Measurements from ENCODE around the gene CAMKK2.
"Not testable (repeated sequence)": the region's sequence is repeated elsewhere in the genome, so short reads cannot be mapped to it uniquely, and the experiment has no call there.

Gene CAMKK2

GRCh38 chr12:121297435-121297991, 1.0 kb upstream of the CAMKK2 start:
- DNase-seq, result peak; percentile 73

DNA sequence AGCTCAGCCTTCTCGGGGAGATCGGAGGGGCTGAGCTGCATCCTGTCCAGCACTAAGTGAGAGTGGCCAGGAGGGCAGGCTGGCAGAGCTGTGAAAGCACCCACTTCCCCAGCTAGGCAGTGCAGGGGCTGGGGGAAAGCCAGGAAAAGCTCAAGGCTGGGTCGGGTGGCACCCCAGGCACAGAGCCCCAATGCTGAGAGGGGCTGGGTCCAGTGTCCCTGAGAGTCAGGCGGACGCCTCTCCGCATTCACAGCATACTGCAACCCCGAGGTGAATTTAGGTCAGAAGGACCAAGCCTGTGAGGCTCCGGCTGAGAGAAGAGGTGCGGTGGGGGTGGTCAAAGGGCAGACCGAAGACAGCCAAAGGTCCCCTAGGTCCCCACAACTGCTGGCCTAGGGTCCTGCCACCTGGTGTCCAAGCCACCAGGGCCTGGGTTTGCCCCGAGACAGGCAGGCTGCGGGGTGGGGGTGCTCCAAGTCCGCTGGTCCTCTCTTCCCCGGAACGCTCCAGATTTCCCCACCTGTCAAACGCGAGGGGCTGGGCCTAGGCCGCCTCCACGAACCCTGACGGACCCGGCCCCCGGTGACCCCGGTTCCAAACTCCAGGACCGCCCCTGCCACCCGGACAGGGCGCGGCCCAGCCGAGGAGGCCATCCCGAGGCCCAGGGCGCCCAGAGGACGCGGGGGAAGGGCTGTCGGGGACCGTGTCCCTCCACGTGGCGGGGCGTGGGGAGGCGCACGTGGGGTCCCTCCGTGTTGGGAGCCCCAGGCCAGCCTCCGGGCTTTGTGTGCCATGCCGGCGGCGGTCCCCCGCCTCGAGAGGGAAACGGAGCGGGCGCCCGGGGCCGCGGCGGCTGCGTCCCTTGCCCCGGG, 527 bp downstream of the CAMKK2 start:
- DNase-seq, result peak; percentile 16

DNA sequence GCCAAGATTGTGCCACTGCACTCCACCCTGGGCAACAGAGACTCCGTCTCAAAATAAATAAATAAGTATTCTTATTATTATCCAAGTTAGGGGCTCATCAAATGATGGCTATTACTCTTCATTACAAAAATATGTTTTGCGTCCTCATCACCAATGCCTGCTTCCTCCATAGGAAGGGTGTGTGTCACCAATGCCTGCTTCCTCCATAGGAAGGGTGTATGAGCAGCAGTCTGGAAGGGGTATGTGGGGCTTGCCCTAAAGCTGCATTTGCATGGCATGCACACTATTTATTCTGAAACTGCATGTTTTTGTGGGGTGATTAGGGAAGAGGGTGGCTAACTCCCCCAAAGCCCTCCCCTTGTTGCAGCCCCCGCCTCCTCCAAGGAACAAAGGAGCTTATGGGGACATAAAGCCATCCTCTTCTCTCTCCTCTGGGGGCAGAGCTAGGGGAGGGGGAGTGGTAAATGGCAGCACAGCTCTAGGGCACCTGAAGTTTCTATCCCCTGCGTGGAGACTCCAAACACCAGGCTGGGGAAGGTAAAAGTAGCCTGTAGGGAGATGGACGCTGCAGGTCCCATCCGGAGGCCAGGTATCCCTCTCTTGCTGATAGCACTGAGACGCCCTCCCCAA, 1.3 kb downstream of the CAMKK2 start:
- DNase-seq, result peak; percentile 27

- no peak for DNase-seq
Observed at GRCh38 chr12:121294151-121294889, 2.2 kb downstream of the CAMKK2 start.

GRCh38 chr12:121293603-121294002, 2.9 kb downstream of the CAMKK2 start:
- no peak for DNase-seq

DNA sequence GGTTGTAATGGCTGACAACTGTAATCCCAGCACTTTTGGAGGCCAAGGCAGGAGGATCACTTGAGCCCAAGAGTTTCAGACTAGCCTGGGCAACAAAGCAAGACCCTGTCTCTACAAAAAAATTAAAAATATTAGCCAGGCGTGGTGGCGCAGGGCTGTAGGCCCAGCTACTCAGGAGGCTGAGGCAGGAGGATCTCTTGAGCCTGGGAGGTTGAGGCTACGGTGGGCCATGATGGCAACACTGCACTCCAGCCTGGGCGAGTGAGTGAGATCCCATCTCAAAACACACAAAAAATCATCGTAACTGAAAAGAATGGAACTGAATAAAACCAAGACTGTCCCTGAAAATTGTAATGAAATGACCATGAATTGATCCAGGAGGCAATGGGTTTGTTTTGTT, 6.1 kb downstream of the CAMKK2 start:
- DNase-seq, result no peak

- no peak for DNase-seq
Observed at GRCh38 chr12:121289962-121290361, 6.5 kb downstream of the CAMKK2 start.

GRCh38 chr12:121288986-121289385, 7.5 kb downstream of the CAMKK2 start:
- DNase-seq, result no peak

DNA sequence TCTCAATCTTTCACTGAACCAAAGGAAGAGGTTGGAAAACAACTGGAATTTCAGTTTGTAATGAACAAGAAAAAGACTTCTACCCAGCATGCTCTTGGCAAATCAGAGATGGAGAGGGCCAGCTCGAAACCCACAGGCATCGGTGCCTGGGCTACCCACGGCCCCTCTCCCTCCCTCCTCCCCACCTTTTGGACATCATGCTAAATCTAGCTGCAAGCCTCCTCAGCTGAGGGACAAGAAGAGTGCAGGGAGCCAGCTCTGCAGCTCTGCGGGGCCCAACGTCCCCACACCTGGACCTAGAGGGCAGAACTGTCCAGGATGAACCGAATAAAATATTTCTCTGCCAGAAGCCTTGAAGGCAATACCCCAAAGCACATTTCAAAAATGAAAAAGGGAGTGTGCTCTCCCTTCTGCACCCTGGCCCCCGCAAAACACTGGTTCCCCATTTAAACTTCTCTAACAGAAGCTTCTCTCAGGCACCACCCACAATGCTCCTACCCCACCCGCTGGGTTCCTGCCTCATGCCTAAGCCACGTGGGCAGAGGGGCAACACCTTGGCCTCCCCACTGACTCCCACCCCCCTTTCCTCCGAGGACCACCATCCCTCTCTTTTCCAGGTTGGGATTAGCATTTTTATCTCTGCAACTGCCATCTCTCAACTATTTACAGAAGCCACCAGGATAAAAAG, 8.2 kb downstream of the CAMKK2 start:
- DNase-seq, result no peak

DNA sequence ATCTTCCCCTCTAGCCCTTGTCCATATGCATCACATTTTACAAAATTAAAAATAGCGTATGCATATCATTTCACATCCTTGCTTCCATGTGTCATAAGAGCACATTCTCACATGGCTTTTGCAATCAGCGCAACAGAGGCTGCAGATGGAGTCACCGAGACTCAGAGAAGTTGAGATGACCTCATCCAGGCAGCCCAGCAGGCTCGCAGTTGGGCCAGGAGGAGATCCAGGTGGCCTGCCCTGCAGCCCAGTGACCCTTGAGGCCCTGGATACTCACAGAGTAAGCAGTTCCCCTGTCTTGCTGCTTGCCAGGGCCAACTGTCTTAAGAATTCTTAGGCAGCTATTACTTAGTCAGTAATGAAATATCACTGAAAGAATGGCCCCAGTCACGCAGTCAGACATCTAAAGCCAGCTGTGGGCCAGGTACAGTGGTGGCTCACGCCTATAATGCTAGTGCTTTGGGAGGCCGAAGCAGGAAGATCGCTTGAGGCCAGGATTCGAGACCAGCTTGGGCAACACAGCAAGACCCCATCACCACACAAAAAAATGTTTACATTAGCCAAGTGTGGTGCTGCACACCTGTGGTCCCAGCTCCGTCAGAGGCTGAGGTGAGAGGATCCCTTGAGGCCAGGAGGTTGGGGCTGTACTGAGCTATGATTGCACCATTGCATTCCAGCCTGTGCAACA, 9.1 kb downstream of the CAMKK2 start:
- DNase-seq, result no peak

DNA sequence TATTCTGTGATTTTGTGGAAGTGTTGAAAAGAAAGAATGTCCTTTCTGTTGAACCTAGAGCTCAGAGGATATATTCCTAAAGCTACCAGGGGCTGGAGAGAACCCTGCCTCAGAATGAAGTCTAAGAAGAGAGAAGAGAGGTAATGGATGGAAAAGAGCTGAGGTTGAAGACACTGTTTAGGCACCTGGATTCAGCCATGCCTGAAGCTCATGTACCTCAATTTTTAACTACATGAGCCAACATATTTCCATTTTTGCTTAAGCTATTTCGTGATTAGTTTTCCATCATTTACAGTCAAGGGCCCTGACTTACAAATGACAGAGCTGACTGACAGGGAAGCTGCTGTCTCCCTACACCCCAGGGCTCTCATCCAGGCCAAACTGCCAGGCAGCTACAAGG, 10.7 kb downstream of the CAMKK2 start:
- no peak for DNase-seq

DNA sequence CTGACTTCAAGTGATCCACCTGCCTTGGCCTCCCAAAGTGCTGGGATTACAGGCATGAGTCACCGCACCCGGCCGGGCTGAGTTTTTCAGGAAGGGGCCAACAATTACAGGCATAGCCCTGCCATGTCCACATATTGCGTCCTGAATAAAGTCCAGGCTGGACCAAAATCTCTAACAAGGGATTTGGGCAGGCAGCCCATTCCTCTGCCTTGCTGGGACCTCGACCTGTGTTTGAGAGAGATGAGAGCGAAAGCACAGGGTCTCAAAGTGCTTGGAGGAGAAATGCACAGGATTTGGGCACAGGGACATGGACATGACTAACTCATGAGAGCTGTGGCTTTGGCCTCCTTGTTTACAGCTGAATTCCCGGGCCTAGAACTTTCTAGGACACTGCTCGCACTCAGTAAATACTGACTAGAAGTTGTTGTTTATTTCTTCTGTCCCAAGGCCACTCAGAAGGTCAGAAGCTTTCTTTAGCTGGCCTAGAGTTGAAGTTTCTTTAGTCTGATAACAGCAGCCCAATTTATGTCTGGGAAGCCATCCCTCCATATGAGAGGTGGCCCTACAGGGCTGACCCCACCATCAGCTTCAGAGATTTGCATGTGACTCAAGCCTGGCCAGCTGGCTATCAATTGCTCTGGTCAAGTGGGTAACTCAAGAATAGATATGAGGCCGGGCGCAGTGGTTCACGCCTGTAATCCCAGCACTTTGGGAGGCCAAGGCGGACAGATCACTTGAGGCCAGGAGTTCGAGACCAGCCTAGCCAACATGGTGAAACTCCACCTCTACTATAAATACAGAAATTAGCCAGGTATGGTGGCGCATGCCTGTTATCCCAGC, 11.7 kb downstream of the CAMKK2 start:
- no peak for DNase-seq

DNA sequence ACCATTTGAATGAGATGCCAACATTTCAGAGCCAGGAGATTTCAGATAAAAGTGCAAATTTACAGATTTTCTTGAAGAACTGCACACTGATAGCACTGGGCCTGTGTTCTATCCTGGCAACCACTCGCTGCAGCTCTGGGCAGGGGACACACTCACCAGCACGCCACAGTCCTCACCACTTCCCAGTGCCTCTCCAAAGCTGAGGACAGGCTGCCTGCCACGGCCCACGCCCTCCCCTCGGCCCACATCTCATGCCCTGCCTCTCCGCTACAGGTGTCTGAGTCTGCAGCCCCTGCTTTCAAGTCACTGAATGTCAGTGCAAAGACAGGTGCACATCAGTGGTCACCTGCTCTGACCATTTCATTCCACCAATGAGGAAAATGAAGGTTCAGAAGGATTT, 12.7 kb downstream of the CAMKK2 start:
- DNase-seq, result no peak

DNA sequence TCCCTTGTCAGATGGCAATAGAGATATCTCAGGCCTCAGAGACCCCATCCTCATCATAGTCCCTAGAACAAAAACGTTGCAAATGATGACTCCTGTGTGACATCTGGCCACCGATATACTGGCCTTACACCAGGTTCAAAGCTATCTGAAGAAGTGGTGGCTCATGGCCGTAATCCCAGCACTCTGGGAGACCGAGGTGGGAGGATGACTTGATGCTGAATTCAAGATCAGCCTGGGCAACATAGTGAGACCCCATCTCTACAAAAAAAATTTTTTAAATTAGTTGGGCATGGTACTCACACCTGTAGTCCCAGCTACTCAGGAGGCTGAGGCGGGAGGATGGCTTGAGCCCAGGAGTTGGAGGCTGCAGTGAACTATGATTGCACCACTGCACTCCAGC, 13.1 kb downstream of the CAMKK2 start:
- no peak for DNase-seq

DNA sequence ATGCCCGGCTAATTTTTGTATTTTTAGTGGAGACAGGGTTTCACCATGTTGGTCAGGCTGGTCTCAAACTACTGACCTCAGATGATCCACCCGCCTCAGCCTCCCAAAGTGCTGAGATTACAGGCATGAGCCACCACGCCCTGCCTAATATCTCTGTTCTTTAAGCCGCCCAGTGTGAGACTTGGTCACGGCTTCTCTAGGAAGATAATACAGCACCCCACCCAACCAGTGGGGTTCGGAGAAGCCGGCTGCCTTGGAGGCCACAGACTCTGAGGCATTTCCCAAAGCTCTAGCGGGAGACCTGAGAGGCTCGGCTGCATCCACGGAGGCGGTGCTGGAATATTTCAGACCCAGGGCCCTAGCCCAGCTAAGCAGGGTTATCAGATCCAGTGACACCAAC, 13.6 kb downstream of the CAMKK2 start:
- DNase-seq, result not testable (repeated sequence)

DNA sequence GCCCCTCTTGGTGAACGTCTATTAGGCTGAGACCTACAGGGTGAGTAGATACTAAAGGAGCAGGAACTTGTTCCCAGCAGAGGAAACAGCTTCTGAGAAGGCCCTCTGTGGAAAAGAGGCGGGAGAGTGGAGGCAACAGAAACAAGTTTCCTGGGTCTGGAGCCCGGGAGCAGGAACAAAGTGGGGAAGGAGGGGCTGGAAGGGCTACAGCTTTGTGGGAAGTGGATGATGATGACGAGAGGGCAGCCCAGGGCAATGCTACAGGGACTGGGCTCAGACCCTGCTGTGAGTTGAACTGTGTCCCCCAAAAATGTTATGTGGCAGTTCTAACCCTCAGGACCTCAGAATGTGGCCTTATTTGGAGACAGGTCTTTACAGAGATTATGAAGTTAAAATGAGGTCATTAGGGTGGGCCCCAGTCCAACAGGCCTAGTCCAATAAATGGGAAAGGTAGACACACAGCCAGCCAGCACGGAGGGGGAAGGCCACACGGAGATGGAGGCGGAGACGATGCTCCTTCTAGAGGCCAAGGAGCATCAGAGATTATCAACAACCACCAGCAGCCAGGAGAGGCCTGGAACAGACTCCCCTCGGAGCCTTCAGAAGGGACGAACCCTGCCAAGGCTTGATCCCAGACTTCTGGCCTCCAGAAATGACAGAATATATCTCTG, 14.3 kb downstream of the CAMKK2 start:
- DNase-seq, result no peak

GRCh38 chr12:121281116-121281515, 15.4 kb downstream of the CAMKK2 start:
- DNase-seq, result not testable (repeated sequence)

DNA sequence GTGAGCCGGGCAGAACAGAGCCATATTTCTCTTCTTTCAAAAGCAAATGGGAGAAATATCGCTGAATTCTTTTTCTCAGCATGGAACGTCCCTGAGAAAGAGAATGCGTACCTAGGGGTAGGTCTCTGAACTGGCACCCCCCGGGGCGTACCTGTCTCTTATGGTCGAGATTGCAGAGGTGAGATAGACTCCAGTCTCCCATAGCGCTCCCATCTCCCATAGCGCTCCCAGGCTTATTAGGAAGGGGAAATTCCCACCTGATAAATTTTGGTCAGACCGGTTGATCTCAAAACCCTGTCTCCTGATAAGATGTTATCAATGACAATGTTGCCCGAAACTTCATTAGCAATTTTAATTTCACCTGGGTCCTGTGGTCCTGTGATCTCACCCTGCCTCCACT, 16.0 kb downstream of the CAMKK2 start:
- DNase-seq, result not testable (repeated sequence)

GRCh38 chr12:121279507-121279915, 17.0 kb downstream of the CAMKK2 start:
- no peak for DNase-seq

- DNase-seq, result no peak
Observed at GRCh38 chr12:121279071-121279375, 17.5 kb downstream of the CAMKK2 start.
